Endodermal cell (in vitro differentiated cells): ENCODE measurements around the gene NCBP3. TPM values are rescaled to one million over a fixed set of nuclear protein-coding genes. Genes with fewer than 3 reads are reported as not detected.

ENCODE experiments used
- DNase-seq: peaks from one replicate; pipeline ENCODE4 v3.0.0-alpha.2; 2017
- H3K27ac ChIP-seq: 2 replicates; pipeline ENCODE4 v1.5.1; 2013; ENCODE audit warnings: mild to moderate bottlenecking, low read depth, low read length, moderate library complexity
- H3K27me3 ChIP-seq: 2 replicates; pipeline ENCODE4 v1.6.1; 2013; ENCODE audit warnings: mild to moderate bottlenecking, low read length, moderate library complexity; ENCODE audit not compliant: insufficient read depth, control insufficient read depth, poor library complexity, severe bottlenecking
- H3K36me3 ChIP-seq: 2 replicates; pipeline ENCODE4 v1.7.0; 2013; ENCODE audit warnings: mild to moderate bottlenecking, low read length, moderate library complexity; ENCODE audit not compliant: control insufficient read depth, insufficient read depth
- H3K4me1 ChIP-seq: one replicate; pipeline ENCODE4 v1.7.0; 2013; ENCODE audit warnings: low read length; ENCODE audit not compliant: control insufficient read depth, insufficient read depth
- H3K4me3 ChIP-seq: 2 replicates; pipeline ENCODE4 v1.5.1; 2013; ENCODE audit warnings: mild to moderate bottlenecking, low read length, moderate library complexity
- H3K9ac ChIP-seq: 2 replicates; pipeline ENCODE4 v1.6.1; 2013; ENCODE audit warnings: mild to moderate bottlenecking, low read length, moderate library complexity; ENCODE audit not compliant: poor library complexity, severe bottlenecking; ENCODE audit errors: extremely low read depth
- H3K9me3 ChIP-seq: 2 replicates; pipeline ENCODE4 v1.6.1; 2013; ENCODE audit warnings: mild to moderate bottlenecking, low read length, moderate library complexity; ENCODE audit not compliant: control insufficient read depth
- H3K27ac Mint-ChIP-seq: 2 replicates; pipeline ENCODE4 v1.8.0; 2020; ENCODE audit warnings: mixed read lengths
- H3K27me3 Mint-ChIP-seq: 2 replicates; pipeline ENCODE4 v1.8.0; 2021; ENCODE audit warnings: mild to moderate bottlenecking, mixed read lengths; ENCODE audit not compliant: insufficient read depth
- H3K36me3 Mint-ChIP-seq: 2 replicates; pipeline ENCODE4 v1.8.0; 2020; ENCODE audit warnings: low read depth, mixed read lengths
- H3K4me1 Mint-ChIP-seq: 2 replicates; pipeline ENCODE4 v1.8.0; 2020; ENCODE audit warnings: mixed read lengths
- H3K4me3 Mint-ChIP-seq: 2 replicates; pipeline ENCODE4 v1.8.0; 2020; ENCODE audit warnings: mild to moderate bottlenecking, moderate library complexity, mixed read lengths
- H3K9me3 Mint-ChIP-seq: 2 replicates; pipeline ENCODE4 v1.8.0; 2020; ENCODE audit warnings: mild to moderate bottlenecking, mixed read lengths
- WGBS, 2 experiments: methylation state at CpG; one replicate each; pipeline versions ENCODE4 v1.1.5 to v1.1.7; 2013; ENCODE audit warnings: missing lambda C conversion rate in 2 of 2, mixed read lengths in 1 of 2; ENCODE audit not compliant: insufficient coverage in 1 of 2, insufficient read length in 1 of 2; 5-methylcytosine and 5-hydroxymethylcytosine counted together
- total RNA-seq, 2 donors: library from RNA; stranded (reverse); fragmentation: NEBNext Ultra II Directional in 1 of 2; extraction: Animal tissue kit (Norgen Biotek cat#: 25700) in 1 of 2; gene quantifications; 2 replicates in 1 of 2; 3 replicates in 1 of 2; pipeline ENCODE4 v1.2.1, GENCODE V29; 2021
- TF ChIP-seq, protein P1 (sequence below): fragments of 200-600 bp; sonication (generic); conservative IDR thresholded peaks from 2 replicates; pipeline ENCODE4 v1.5.0; 2021; ENCODE audit warnings: antibody characterized with exemption, mild to moderate bottlenecking

Gene NCBP3
- total RNA-seq, 2 donors from 2014 or later = 74.5 to 75.9 TPM

GRCh38 chr17:3894911-3895343 is 48.9 kb upstream of the NCBP3 start:
- 91 to 93% methylated on average over 2 of the region's 2 CpGs for WGBS, 2 experiments
- Mint-ChIP-seq H3K9me3 (no peaks in the 10 kb centered on the region), H3K4me3 (no peak overlapping the region), H3K27me3 (peaks cover 30% of the 10 kb centered on the region), H3K36me3 (no peaks in the 10 kb centered on the region), H3K27ac (no peak overlapping the region), H3K4me1 (peaks cover 20% of the 10 kb centered on the region)
- no peak overlapping the region for H3K4me3 ChIP-seq
- H3K27me3 ChIP-seq = peaks cover 24% of the 10 kb centered on the region
- H3K9me3 ChIP-seq = no peaks in the 10 kb centered on the region
- DNase-seq = no peak
- TF ChIP-seq, protein P1, sequence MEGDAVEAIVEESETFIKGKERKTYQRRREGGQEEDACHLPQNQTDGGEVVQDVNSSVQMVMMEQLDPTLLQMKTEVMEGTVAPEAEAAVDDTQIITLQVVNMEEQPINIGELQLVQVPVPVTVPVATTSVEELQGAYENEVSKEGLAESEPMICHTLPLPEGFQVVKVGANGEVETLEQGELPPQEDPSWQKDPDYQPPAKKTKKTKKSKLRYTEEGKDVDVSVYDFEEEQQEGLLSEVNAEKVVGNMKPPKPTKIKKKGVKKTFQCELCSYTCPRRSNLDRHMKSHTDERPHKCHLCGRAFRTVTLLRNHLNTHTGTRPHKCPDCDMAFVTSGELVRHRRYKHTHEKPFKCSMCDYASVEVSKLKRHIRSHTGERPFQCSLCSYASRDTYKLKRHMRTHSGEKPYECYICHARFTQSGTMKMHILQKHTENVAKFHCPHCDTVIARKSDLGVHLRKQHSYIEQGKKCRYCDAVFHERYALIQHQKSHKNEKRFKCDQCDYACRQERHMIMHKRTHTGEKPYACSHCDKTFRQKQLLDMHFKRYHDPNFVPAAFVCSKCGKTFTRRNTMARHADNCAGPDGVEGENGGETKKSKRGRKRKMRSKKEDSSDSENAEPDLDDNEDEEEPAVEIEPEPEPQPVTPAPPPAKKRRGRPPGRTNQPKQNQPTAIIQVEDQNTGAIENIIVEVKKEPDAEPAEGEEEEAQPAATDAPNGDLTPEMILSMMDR = no peak
- H3K27ac ChIP-seq = no peak overlapping the region
- H3K4me1 ChIP-seq = no peaks in the 10 kb centered on the region
- H3K36me3 ChIP-seq = no peaks in the 10 kb centered on the region
- no peak overlapping the region for H3K9ac ChIP-seq

- no peaks in the 10 kb centered on the region for H3K36me3 ChIP-seq
- peaks cover 24% of the 10 kb centered on the region for H3K27me3 ChIP-seq
- no peaks in the 10 kb centered on the region for H3K9me3 Mint-ChIP-seq
- no peaks in the 10 kb centered on the region for H3K9me3 ChIP-seq
- no peaks in the 10 kb centered on the region for H3K36me3 Mint-ChIP-seq
- H3K27ac Mint-ChIP-seq = no peak overlapping the region
- H3K4me3 Mint-ChIP-seq = peak overlapping the region; percentile 69
- WGBS, 2 experiments = 83 to 85% methylated on average over 5 of the region's 5 CpGs
- H3K4me1 Mint-ChIP-seq = peaks cover 20% of the 10 kb centered on the region
- DNase-seq = no peak
- H3K9ac ChIP-seq = no peak overlapping the region
- H3K27me3 Mint-ChIP-seq = peaks cover 32% of the 10 kb centered on the region
- no peak overlapping the region for H3K4me3 ChIP-seq
- no peaks in the 10 kb centered on the region for H3K4me1 ChIP-seq
- H3K27ac ChIP-seq = no peak overlapping the region
- TF ChIP-seq, protein P1 = no peak
These were observed 48.1 kb upstream of the NCBP3 start for GRCh38 chr17:3894188-3894587.

GRCh38 chr17:3893720-3894116 is 47.7 kb upstream of the NCBP3 start:
- peaks cover 34% of the 10 kb centered on the region for H3K27me3 Mint-ChIP-seq
- Histone ChIP-seq H3K4me3 (peak overlapping the region; percentile 70), H3K36me3 (no peaks in the 10 kb centered on the region), H3K9ac (no peak overlapping the region), H3K27ac (no peak overlapping the region), H3K9me3 (no peaks in the 10 kb centered on the region), H3K4me1 (no peaks in the 10 kb centered on the region), H3K27me3 (peaks cover 24% of the 10 kb centered on the region)
- DNase-seq = no peak
- H3K4me3 Mint-ChIP-seq = peak overlapping the region; percentile 69
- no peaks in the 10 kb centered on the region for H3K9me3 Mint-ChIP-seq
- H3K4me1 Mint-ChIP-seq = peaks cover 20% of the 10 kb centered on the region
- no peaks in the 10 kb centered on the region for H3K36me3 Mint-ChIP-seq
- peak overlapping the region; percentile 89 for H3K27ac Mint-ChIP-seq
- TF ChIP-seq, protein P1 = no peak
- WGBS, 2 experiments = 84 to 93% methylated on average over 6 to 7 of the region's 7 CpGs
